ENCODE measurements around the gene AGBL4.
"Not testable (repeated sequence)": the region's sequence is repeated elsewhere in the genome, so short reads cannot be mapped to it uniquely, and the experiment has no call there.

AGBL4 gene

GRCh38 chr1:49448200-49448599 lies 575.6 kb downstream of the AGBL4 start:
- no peak for DNase-seq (ENCODE audit: low read depth in 3 of 3, low spot score in 1 of 3)

DNA sequence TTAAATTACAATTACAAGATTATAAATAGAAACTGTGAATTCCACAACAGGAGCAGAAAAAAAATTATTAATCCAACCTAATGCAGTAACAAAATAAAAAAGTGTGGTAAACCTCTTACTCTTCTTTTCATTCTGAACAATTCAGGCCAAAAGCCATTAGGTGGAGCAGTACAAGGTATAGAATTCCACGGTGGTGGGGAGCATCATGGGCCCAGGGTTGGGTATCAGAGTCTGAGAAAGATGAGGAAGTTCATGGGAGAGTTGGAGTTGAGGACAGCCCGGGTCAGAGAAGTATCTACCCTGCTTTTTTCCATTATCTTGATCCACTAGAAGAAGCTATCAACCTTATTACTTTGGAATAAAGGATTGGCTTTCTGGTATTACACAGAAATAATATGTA lies 586.9 kb downstream of the AGBL4 start:
- DNase-seq (ENCODE audit: low read depth in 3 of 3, low spot score in 1 of 3) = no peak

DNA sequence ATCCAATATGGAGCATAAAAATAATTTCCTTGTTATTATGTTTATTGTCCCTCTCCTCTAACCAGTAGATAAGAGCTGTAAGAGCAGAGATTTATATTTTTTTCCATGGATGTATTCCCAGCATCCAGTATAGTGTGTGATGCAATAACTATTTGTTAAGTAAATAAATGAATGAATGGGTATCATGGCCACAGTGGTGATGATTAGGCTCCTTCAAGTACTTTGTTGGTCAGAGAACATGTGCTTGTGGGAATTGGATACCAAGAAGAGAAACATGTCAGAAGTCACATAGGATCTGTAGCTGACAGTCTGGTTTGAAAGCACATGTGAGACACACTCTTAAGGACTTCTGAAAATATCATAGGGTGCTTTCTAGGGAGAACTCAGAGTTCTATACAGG lies 588.5 kb downstream of the AGBL4 start:
- no peak for DNase-seq (ENCODE audit: low read depth in 3 of 3, low spot score in 1 of 3)

DNA sequence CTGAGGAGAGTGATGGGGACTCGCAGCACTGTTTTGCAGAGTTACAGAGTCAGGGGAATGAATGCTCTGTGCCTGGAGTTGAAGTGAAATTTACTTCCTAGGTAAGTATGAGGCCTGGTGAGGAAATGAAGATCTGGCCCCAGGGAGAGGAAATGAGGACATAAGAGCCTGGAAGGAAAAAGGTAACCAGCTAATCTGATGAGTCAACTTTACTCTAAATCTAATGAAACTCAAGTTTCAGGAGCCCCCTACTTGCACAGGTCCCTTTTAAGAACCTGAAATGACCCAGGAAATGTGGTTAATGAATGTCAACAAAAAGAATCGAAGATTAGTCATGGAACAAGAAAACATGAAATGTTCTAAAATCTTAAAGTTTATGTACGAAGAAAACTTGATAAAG lies 599.0 kb downstream of the AGBL4 start:
- no peak for DNase-seq (ENCODE audit: low read depth in 3 of 3, low spot score in 1 of 3)

DNA sequence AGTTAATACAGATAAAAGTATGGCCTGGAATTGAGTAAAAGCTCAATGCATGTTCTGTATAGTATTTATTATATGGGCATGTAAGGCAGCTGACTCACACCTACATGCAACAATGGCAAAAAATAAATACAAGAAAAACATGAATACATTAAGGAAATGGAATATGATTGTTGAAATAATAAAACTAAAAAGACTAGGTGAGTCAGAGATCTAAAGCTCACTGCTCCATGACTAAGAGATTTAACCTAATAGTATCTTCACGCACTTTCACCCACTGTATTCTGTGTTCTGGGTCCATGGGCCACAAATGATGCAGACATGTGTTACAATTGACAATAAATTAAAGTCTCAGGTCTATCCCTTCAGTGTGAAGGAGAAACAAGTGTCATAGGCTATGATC lies 607.0 kb downstream of the AGBL4 start:
- no peak for DNase-seq (ENCODE audit: low read depth in 3 of 3, low spot score in 1 of 3)

DNA sequence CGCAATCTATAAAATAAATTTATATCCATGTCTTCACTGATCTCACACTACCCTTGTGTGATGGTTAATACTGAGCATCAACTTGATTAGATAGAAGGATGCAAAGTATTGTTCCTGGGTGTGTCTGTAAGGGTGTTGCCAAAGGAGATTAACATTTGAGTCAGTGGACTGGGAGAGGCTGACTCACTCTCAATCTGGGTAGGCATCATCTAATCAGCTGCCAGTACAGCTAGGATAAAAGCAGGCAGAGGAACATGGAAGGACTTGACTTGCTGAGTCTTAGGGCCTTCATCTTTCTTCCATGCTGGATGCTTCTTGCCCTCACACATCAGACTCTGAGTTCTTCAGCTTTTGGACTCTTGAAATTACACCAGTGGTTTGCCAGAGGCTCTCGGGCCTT lies 615.4 kb downstream of the AGBL4 start:
- no peak for DNase-seq (ENCODE audit: low read depth in 3 of 3, low spot score in 1 of 3)

GRCh38 chr1:49397086-49397485 lies 626.7 kb downstream of the AGBL4 start:
- DNase-seq (ENCODE audit: low read depth in 3 of 3, low spot score in 1 of 3) = no peak

- no peak for DNase-seq (ENCODE audit: low read depth in 3 of 3, low spot score in 1 of 3)
Measured at GRCh38 chr1:49394200-49394599, 629.6 kb downstream of the AGBL4 start.

DNA sequence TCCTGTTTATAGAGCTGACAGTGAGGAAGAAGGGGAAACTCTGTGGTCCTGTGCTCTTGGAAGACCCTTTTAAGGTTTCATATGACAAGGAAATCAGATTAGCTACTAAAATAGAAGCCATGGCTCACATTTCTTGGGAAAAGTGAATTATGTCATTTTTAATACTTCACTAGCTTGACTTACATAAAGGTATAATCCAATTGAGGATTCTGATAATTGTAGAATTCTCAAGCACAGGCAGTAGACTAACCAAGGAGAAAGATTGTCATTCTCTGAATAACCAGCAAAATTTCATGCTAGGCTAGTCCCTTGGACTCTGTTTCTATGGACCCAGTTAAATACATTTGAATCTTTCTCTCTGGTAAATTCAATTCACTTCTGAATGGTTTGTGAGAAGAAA lies 634.1 kb downstream of the AGBL4 start:
- DNase-seq (ENCODE audit: low read depth in 3 of 3, low spot score in 1 of 3) = no peak

DNA sequence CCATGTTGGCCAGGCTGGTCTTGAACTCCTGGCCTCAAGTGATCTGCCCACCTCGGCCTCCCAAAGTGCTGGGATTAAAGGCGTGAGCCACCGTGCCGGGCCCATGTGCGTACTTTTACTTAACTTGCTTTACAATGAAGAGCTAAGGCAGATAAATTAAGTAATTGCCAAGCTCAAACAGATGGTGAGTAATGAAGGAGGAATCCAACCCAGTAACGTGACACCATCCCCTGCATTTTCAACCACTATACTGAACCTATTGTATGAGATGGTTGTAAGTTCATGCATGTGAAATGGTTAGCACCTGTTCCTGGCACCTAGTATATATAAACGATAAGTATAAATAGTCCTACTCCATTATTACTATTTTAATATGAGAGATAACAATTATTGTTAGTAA lies 659.1 kb downstream of the AGBL4 start:
- no peak for DNase-seq (ENCODE audit: low read depth in 3 of 3, low spot score in 1 of 3)

GRCh38 chr1:49363628-49364027 lies 660.1 kb downstream of the AGBL4 start:
- DNase-seq (ENCODE audit: low read depth in 3 of 3, low spot score in 1 of 3) = no peak

DNA sequence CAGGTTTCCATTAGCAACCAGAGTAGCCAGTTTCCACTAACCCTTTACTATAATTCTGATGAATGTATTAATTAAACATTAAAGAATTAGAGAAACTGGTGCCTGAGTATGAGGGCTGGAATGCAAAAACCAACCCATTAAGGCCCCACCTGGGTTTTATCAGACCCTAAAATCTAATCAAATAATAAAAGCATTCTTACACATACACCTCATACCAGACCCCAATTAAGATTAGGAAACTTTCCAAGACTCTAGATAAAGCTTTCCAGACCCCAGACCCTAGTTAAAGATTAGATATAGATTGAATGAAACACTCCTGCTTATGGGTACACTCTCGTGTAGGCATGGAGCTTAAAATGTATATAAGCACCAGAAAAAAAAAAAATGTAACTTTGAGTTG lies 665.7 kb downstream of the AGBL4 start:
- no peak for DNase-seq (ENCODE audit: low read depth in 3 of 3, low spot score in 1 of 3)

GRCh38 chr1:49356594-49356993 lies 667.2 kb downstream of the AGBL4 start:
- no peak for DNase-seq (ENCODE audit: low read depth in 3 of 3, low spot score in 1 of 3)

GRCh38 chr1:49351768-49352167 lies 672.0 kb downstream of the AGBL4 start:
- no peak for DNase-seq (ENCODE audit: low read depth in 3 of 3, low spot score in 1 of 3)

DNA sequence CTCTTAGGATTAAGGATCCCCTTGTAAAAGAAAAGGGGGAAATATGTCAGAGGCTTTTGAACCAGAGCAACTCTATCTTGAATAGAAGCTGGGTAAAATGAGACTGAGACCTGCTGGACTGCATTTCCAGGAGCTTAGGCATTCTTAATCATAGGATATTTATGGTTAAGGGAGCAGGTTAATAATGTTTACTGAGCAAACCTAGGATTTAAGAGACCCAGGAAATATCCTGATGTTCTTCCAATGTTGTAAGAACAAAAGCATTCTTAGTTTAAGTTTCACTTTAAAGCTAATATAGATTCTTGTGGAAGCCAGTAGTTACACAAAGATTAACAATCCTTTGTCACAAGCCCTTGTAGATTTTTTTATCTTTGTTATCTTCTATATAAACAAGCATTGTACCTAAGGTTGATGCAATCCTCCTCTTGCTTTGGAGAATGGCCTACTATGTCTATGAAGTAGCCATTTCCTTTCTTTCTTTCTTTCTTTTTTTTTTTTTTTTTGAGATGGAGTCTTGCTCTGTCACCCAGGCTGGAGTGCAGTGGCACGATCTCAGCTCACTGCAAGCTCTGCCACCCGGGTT lies 676.9 kb downstream of the AGBL4 start:
- no peak for DNase-seq (ENCODE audit: low read depth in 3 of 3, low spot score in 1 of 3)

DNA sequence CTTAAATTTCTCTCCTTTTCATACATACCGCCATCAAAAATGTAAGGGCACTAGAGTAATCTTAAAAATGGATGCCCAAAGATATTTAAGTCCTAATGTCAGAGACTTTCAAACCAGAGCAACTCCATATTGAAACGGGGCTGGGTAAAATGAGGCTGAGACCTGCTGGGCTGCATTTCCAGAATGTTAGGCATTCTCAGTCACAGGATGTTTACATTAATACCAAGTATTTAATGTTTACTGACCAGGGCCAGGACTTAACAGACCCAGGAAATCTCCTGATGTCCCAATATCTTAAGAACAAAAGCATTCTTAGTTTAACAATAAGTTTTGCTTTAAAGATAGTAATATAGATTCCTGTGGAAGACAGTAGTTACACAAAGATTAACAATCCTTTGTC lies 683.2 kb downstream of the AGBL4 start:
- no peak for DNase-seq (ENCODE audit: low read depth in 3 of 3, low spot score in 1 of 3)

GRCh38 chr1:49339043-49339442 lies 684.7 kb downstream of the AGBL4 start:
- no peak for DNase-seq (ENCODE audit: low read depth in 3 of 3, low spot score in 1 of 3)

GRCh38 chr1:49337251-49337650 lies 686.5 kb downstream of the AGBL4 start:
- DNase-seq (ENCODE audit: low read depth in 3 of 3, low spot score in 1 of 3) = no peak

- no peak for DNase-seq (ENCODE audit: low read depth in 3 of 3, low spot score in 1 of 3)
Measured at GRCh38 chr1:49333906-49334305, 689.8 kb downstream of the AGBL4 start.

GRCh38 chr1:49331066-49331852 lies 692.5 kb downstream of the AGBL4 start:
- no peak for DNase-seq (ENCODE audit: low read depth in 3 of 3, low spot score in 1 of 3)

DNA sequence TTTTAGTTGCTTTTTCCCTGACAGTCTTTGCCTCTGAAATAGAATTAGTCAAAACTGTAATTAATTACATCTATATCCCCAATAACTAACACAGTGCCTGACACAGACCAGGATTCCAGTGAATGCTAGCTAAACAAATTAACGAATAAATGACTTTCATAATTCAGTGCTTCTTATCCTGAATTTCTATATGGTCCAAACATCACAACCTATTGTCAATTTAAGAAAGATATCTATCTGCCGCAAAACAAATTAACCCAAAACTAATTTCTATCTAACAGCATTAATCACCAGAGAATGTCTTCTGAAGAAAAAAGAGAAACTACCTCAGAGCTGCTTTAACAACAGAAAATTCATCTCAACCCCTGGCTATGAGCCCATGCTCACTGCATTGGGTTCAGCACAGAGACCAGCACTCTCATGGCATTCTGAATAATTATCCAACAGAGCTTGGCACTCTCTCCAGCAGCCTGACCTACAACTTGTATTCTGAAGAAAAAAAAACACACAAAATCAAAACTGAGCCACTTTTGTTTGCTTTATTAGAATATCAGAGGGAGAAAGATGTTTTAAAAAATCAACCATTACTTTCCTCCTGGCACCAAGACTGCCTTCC lies 699.7 kb downstream of the AGBL4 start:
- no peak for DNase-seq (ENCODE audit: low read depth in 3 of 3, low spot score in 1 of 3)

DNA sequence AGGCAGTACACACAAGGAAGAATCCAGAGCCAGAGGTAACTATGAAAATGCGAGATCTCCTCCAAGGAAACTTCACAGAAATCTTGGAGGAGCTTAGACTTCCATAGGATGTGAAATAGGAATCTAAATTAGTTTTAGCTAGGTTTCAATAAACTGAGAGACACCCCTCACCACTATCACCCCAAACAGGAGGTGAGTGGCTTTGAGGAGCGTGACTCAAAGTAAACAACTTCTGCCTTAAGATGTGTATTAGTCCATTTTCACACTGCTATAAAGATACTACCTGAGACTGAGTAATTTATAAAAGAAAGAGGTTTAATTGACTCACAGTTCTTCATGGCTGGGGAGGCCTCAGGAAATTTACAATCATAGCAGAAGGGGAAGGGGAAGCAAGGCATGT lies 703.3 kb downstream of the AGBL4 start:
- not testable (repeated sequence) for DNase-seq (ENCODE audit: low read depth in 3 of 3, low spot score in 1 of 3)
